ENCODE data around the gene MEX3C.

MEX3C gene

GRCh38 chr18:51153659-51154371 is 43.7 kb downstream of the MEX3C start:
- no peak for DNase-seq (ENCODE audit: low read depth)

- no peak for DNase-seq (ENCODE audit: low read depth)
Measured at GRCh38 chr18:51151568-51152511, 45.6 kb downstream of the MEX3C start.

DNA sequence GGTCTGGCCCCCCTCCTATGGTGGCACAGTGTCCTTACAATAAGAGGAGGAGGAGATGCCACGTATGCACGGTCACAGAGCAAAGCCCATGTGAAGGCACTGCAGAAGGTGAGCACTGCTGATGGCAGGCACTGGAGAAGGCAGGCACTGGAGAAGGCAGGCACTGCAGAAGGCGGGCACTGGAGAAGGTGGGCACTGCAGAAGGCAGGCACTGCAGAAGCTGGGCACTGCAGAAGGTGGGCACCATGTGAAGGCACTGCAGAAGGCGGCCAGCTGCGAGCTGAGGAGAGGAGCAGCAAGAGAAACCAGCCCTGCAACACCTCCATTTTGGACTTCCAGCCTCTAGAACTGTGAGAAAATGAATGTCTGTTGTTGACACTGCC is 46.3 kb downstream of the MEX3C start:
- DNase-seq (ENCODE audit: low read depth): no peak

- DNase-seq (ENCODE audit: low read depth): no peak
Measured at GRCh38 chr18:51150113-51150700, 47.3 kb downstream of the MEX3C start.

- DNase-seq (ENCODE audit: low read depth): no peak
Measured at GRCh38 chr18:51149670-51150069, 47.8 kb downstream of the MEX3C start.

- DNase-seq (ENCODE audit: low read depth): no peak
Measured at GRCh38 chr18:51146909-51147308, 50.6 kb downstream of the MEX3C start.

- DNase-seq (ENCODE audit: low read depth): no peak
Measured at GRCh38 chr18:51138936-51139335, 58.5 kb downstream of the MEX3C start.

DNA sequence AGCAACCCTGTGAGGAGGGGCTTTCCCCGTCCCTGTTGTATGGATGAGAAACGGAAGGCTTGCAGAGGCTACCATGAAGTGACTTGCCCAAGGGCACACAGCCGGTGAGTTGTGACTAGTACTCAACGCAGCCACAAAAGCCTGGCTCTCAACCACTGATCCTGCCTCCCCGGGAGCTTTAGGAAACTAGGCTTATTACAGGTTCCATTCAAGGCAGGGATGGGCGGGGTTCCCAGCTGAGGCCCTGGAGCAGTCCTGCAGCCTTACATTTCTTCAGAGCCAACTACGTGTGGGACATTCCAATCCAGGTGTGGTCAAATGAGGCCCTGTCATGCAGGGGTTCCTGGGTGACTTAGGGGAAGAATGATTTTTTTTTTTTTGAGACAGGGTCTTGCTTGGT is 59.6 kb downstream of the MEX3C start:
- no peak for DNase-seq (ENCODE audit: low read depth)

- no peak for DNase-seq (ENCODE audit: low read depth)
Measured at GRCh38 chr18:51137026-51137729, 60.3 kb downstream of the MEX3C start.

DNA sequence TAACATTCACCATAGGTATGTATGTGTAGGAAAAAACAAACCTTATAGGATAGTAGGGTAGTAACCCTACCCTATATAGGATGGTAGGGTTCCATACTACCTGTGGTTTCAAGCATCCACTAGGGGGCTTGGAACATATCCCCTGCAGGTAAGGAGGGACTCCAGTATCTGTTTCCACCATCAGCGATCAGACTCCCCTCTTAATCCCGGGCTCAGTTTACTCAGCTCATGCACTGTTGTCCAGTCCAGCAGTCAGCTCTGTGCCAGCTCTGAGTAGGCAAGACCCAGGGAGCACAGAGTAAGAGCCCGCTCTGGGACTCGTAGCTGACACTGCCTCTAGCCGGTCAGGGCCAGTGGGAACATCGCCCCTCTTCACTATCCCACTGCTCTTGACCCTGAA is 61.7 kb downstream of the MEX3C start:
- DNase-seq (ENCODE audit: low read depth): no peak

GRCh38 chr18:51135364-51135763 is 62.1 kb downstream of the MEX3C start:
- peak; percentile 9 for DNase-seq (ENCODE audit: low read depth)

- DNase-seq (ENCODE audit: low read depth): no peak
Measured at GRCh38 chr18:51134721-51135120, 62.8 kb downstream of the MEX3C start.

DNA sequence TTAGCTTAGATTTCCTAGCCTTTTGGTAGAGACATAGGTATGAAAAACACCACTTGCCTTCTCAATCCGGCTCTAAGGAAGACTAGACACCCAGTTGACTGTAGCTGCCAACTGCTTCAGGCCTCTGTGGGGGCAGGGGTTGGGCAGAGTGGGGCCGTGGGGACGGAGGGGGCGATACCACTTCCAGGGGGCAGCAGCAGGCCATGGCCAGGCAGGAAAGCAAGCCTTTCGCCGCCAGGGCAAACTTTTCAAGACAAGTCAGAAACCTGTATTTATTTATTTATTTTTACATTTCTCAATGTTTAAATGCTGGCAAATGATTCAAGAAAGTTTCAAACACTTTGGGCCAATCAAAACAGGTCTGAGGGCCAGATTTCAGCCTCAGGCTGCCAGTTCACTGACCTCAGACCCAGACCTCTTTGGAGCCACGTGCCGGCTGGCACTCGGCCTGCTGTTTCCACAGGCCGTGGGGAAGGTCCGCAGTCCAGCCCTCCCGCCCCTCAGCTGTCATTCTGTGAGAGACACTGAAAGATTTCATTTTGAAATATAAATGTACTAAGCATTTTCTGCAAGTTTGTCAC is 63.8 kb downstream of the MEX3C start:
- no peak for DNase-seq (ENCODE audit: low read depth)

DNA sequence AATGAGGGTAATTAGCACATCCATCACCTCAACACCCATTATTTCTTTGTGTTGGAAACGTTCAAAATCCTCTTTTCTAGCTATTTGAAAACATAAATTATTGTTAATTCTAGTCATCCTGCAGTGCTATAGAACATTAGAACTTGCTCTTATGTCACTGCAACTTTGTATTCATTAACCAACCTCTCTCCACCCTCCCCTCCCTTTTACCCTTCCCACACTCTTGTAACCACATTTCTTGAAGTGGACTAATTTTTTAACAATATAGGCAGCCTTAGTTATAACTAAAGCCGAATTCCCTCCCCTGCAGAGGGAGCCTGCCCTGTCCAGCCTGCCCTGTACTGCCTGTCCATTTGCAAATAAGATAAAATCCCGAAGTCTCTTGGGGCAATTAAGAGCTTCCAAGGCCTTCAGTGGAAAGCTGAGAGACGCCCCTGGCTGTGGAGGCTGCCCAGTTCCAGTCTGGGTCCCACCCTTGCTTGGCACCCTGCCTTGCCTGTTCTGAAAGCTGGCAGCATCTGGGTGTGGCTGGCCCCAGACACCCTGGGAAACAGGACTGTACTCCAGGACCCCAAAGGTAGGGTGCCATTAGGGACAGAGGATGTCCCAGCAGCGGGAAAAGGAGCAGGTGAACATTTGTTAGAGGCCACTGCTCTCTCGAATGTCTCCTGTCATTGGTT is 65.1 kb downstream of the MEX3C start:
- DNase-seq (ENCODE audit: low read depth): no peak

- DNase-seq (ENCODE audit: low read depth): no peak
Measured at GRCh38 chr18:51128533-51128932, 68.9 kb downstream of the MEX3C start.

GRCh38 chr18:51127664-51128063 is 69.8 kb downstream of the MEX3C start:
- no peak for DNase-seq (ENCODE audit: low read depth)

DNA sequence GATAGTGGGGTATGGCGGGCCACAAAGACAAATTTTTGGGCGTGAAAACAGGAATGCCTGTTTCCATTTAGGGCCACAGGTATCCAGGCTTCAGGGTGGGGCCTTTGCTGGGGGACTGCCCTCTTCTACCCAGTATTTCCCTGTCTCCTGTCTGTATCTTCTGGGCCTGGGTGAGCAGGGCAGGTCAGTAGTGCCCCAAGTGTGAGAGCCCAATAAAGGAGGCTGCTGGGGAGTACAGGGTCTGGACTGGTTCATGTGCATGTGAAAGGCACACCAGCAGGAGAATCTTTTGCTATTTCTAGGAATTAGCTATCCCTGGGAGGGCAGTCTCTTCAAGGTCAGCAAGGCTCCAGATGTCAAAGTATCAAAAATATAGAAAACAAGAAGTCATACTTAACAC is 71.5 kb downstream of the MEX3C start:
- no peak for DNase-seq (ENCODE audit: low read depth)

All from fibroblast of the conjunctiva (primary cell).